K562 (cell line): ENCODE results near the gene NDUFB7. TPM values are rescaled to one million over a fixed set of nuclear protein-coding genes. Genes with fewer than 3 reads are reported as not detected.

Experiments used
- CBX1 ChIP-seq: sonication (generic); IDR thresholded peaks from 2 replicates; pipeline ENCODE4 v1.6.1; 2016; ENCODE audit warnings: antibody characterized with exemption, low read depth, mild to moderate bottlenecking
- ELF2 ChIP-seq: fragments of 250-450 bp; sonication (Bioruptor Pico); IDR thresholded peaks from 2 replicates; pipeline ENCODE4 v1.5.0; 2021; ENCODE audit warnings: mild to moderate bottlenecking
- MLLT1 ChIP-seq, 2 experiments: fragments of 450-650 bp; IDR thresholded peaks; 2 replicates each; pipeline ENCODE4 v1.6.1; 2016
- PRDM10 ChIP-seq: fragments of 450-650 bp; IDR thresholded peaks from 2 replicates; pipeline ENCODE4 v1.6.1; 2018; ENCODE audit not compliant: partially characterized antibody
- SAP30 ChIP-seq: fragments of 200-600 bp; sonication (generic); IDR thresholded peaks from 2 replicates; pipeline ENCODE4 v1.6.1; 2012; ENCODE audit warnings: borderline replicate concordance, low read depth, mild to moderate bottlenecking, moderate library complexity, low read length, control low read depth, inconsistent platforms; ENCODE audit not compliant: insufficient read depth, poor library complexity, severe bottlenecking
- ZC3H4 ChIP-seq: sonication (generic); formaldehyde crosslinking; IDR thresholded peaks from 2 replicates; pipeline ENCODE4 v1.9.0; 2021; ENCODE audit warnings: missing genetic modification reagents, borderline replicate concordance
- ZNF785 ChIP-seq: fragments of 250-450 bp; sonication (Bioruptor Pico); IDR thresholded peaks from 2 replicates; pipeline ENCODE4 v1.4.0; 2020; ENCODE audit warnings: mild to moderate bottlenecking
- polyA plus RNA-seq, 8 experiments: library from polyadenylated mRNA; depleted of rRNA in 4 of 8; stranded (reverse) in 5 of 8; unstranded in 3 of 8; fragments of >200 nt; fragmentation: Nextera tagmentation in 2 of 8; fragmentation: Illumina TruSeq in 1 of 8; extraction: Ambion mirVana in 2 of 8; extraction: Trizol in 1 of 8; gene quantifications; 2 replicates each; pipeline versions ENCODE4 v1.2.1 to v1.2.3, GENCODE V29; 2011 to 2014; ENCODE audit warnings: inconsistent platforms in 1 of 8, missing spikeins in 1 of 8
- total RNA-seq, 7 experiments: library from RNA; depleted of rRNA in 6 of 7; stranded (reverse); fragments of >200 nt in 6 of 7; fragmentation: Illumina TruSeq in 2 of 7; extraction: Trizol in 2 of 7; gene quantifications; 2 replicates each; pipeline versions ENCODE4 v1.2.1 to v1.2.3, GENCODE V29; 2011 to 2021; ENCODE audit warnings: low replicate concordance in 1 of 7

Gene NDUFB7
- total and polyA plus RNA-seq, 9 of the 15 experiments (the other 6 are each of a cell fraction or from before 2014, with no cell fraction given): 14.9 to 842 (median 137) TPM

- TF ChIP-seq PRDM10 (peak; percentile 15), MLLT1 (IDR thresholded peaks at IDR 0.05) (0 out of 4 replicates have a peak, but pooled peaks of 1 of the 2 experiments have one; percentile 3), CBX1 (no peak), ZC3H4 (CRISPR knock-in tag) (peak; percentile 15; the same call in 1 of the 2 replicates), ZNF785 (no peak), ELF2 (0 out of 2 replicates have a peak, but pooled peaks have one; percentile 36), SAP30 (peak; percentile 20)
Measured at GRCh38 chr19:14517446-14517839, 54.4 kb downstream of the NDUFB7 start (continued).
